DND-41 (cell line): Measurements from ENCODE around the gene MTHFD1.

Experiments used
- ATAC-seq: fragments of 200-7000 bp; cut with Tn5 transposase; 3 replicates; pipeline ENCODE4 v1.9.1; 2021; ENCODE audit warnings: low read depth; ENCODE audit not compliant: insufficient read depth
- DNase-seq: peaks from one replicate; pipeline ENCODE4 v3.0.0-alpha.2; 2020
- H2AFZ ChIP-seq: 2 replicates; pipeline ENCODE4 v1.6.0; 2012; ENCODE audit warnings: low read depth, low read length
- H3K27ac ChIP-seq: 2 replicates; pipeline ENCODE4 v1.5.1; 2012; ENCODE audit warnings: low read length, inconsistent platforms
- H3K27me3 ChIP-seq: fragments of 200-600 bp; sonication (generic); 2 replicates; pipeline ENCODE4 v1.6.0; 2012; ENCODE audit warnings: low read length, mild to moderate bottlenecking, inconsistent platforms; ENCODE audit not compliant: insufficient read depth, poor library complexity
- H3K36me3 ChIP-seq: 2 replicates; pipeline ENCODE4 v1.5.1; 2012; ENCODE audit warnings: low read length, inconsistent platforms; ENCODE audit not compliant: insufficient read depth
- H3K4me1 ChIP-seq: 2 replicates; pipeline ENCODE4 v1.5.1; 2012; ENCODE audit warnings: mild to moderate bottlenecking, low read length; ENCODE audit not compliant: insufficient read depth
- H3K4me2 ChIP-seq: 2 replicates; pipeline ENCODE4 v1.6.0; 2012; ENCODE audit warnings: mild to moderate bottlenecking, moderate library complexity, low read length, inconsistent platforms; ENCODE audit not compliant: insufficient read depth
- H3K4me3 ChIP-seq, 2 experiments: fragments of 200-600 bp in 1 of 2; shearing (Covaris generic) in 1 of 2; 2 replicates each; pipeline ENCODE4 v1.5.1; 2012 to 2016; ENCODE audit warnings: inconsistent platforms in 2 of 2, low read length in 2 of 2, mild to moderate bottlenecking in 2 of 2, low read depth in 1 of 2, moderate library complexity in 1 of 2
- H3K79me2 ChIP-seq: 2 replicates; pipeline ENCODE4 v1.6.0; 2012; ENCODE audit warnings: low read length, inconsistent platforms; ENCODE audit not compliant: insufficient read depth
- H3K9ac ChIP-seq: 2 replicates; pipeline ENCODE4 v1.6.0; 2012; ENCODE audit warnings: low read depth, mild to moderate bottlenecking, inconsistent platforms, low read length, moderate library complexity
- H3K9me3 ChIP-seq: 2 replicates; pipeline ENCODE4 v1.5.1; 2012; ENCODE audit warnings: low read length, moderate library complexity, mild to moderate bottlenecking, inconsistent platforms; ENCODE audit not compliant: insufficient read depth, severe bottlenecking
- H4K20me1 ChIP-seq: 2 replicates; pipeline ENCODE4 v1.6.0; 2012; ENCODE audit warnings: low read length; ENCODE audit not compliant: insufficient read depth
- EZH2 ChIP-seq: IDR thresholded peaks from 3 replicates; pipeline ENCODE4 v1.6.1; 2012; ENCODE audit warnings: borderline replicate concordance, low read depth, mild to moderate bottlenecking, moderate library complexity, low read length, inconsistent platforms; ENCODE audit not compliant: severe bottlenecking
- TF ChIP-seq, protein P1 (sequence below): IDR thresholded peaks from 2 replicates; pipeline ENCODE4 v1.5.1; 2012; ENCODE audit warnings: borderline replicate concordance, low read length, moderate library complexity, mild to moderate bottlenecking; ENCODE audit not compliant: poor library complexity, severe bottlenecking; ENCODE audit errors: extremely low read depth

MTHFD1 gene

DNA sequence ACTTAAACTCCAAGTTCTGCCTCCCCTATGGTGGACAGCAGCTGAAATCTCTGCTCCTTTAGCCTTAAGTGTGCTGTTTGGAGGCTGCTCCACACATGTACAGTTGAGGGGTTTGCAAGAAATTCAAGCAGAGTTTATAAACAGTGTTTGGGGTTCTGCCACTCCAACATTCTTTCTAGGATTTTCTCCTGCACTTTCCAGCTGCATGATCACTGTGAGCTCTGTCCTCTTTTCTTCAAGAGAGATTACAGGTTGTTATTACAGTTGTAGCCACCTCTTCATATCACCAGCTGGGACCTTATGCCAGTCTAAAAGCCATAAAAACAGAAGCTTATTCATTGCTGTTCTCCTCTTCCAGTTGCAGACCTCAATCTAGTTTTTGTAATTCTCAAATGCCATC, 107.1 kb downstream of the MTHFD1 start:
- Histone ChIP-seq H3K9ac (no peak overlapping the region), H3K27me3 (no peaks in the 10 kb centered on the region), H2AFZ (no peak overlapping the region), H3K27ac (no peak overlapping the region; the same call in 1 of the 2 replicates), H3K36me3 (peaks cover 45% of the 10 kb centered on the region), H3K4me3 (no peak overlapping the region), H3K9me3 (no peaks in the 10 kb centered on the region), H3K4me2 (no peak overlapping the region), H4K20me1 (peaks cover 4% of the 10 kb centered on the region; the same call in 1 of the 2 replicates), H3K79me2 (peaks cover 81% of the 10 kb centered on the region), H3K4me1 (peaks cover 12% of the 10 kb centered on the region)
- TF ChIP-seq, protein P1, sequence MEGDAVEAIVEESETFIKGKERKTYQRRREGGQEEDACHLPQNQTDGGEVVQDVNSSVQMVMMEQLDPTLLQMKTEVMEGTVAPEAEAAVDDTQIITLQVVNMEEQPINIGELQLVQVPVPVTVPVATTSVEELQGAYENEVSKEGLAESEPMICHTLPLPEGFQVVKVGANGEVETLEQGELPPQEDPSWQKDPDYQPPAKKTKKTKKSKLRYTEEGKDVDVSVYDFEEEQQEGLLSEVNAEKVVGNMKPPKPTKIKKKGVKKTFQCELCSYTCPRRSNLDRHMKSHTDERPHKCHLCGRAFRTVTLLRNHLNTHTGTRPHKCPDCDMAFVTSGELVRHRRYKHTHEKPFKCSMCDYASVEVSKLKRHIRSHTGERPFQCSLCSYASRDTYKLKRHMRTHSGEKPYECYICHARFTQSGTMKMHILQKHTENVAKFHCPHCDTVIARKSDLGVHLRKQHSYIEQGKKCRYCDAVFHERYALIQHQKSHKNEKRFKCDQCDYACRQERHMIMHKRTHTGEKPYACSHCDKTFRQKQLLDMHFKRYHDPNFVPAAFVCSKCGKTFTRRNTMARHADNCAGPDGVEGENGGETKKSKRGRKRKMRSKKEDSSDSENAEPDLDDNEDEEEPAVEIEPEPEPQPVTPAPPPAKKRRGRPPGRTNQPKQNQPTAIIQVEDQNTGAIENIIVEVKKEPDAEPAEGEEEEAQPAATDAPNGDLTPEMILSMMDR, result no peak
- no peak for ATAC-seq
- DNase-seq, result no peak

DNA sequence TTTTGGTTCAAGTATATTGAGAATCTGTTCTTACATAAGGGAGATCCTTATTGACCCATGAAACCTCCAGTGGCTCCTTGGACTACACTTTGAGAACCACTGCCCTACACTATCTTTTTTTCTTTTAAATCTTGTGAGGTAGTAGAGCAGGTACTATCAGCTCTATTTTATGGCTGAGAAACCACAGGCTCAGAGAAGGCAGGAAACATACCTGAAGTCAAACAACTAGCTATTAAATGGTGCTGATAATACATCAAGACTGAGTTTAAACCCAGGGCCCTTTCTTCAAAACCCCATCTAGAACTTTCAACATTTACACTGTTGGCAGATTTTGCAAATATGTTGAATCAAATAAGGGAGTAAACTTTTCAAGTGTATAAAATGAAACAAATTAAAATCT, 108.6 kb downstream of the MTHFD1 start:
- Histone ChIP-seq H4K20me1 (peaks cover 7% of the 10 kb centered on the region), H3K4me1 (peaks cover 27% of the 10 kb centered on the region), H3K79me2 (peaks cover 81% of the 10 kb centered on the region), H3K4me2 (no peak overlapping the region), H2AFZ (no peak overlapping the region), H3K36me3 (peaks cover 30% of the 10 kb centered on the region), H3K4me3 (no peak overlapping the region), H3K9ac (no peak overlapping the region), H3K27ac (no peak overlapping the region), H3K9me3 (no peaks in the 10 kb centered on the region), H3K27me3 (no peaks in the 10 kb centered on the region)
- ATAC-seq (no peak), DNase-seq (no peak)
- no peak for TF ChIP-seq EZH2
- TF ChIP-seq, protein P1, result no peak

DNA sequence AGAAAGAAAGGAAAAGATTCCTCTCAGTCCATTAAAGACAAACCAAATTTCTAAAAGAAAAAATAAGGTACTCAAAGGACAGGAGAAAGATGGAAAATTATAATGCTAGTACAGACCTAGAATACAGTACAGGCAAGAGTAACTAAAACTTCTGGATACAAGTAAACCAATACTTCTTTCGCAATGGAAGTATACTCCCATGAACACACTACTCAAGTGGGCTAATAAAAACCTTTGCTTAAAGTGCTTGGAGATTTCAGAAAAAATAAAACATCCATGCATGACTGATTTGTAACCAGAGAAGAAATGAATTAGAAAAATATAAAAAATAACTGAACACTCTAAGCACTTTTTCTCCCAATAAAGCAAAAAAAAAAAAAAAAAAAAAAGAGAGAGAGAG, 111.9 kb downstream of the MTHFD1 start:
- ATAC-seq (no peak), DNase-seq (no peak)
- peaks cover 39% of the 10 kb centered on the region for H3K4me1 ChIP-seq
- H3K9me3 ChIP-seq, result no peaks in the 10 kb centered on the region
- H3K9ac ChIP-seq, result peak overlapping the region; percentile 98
- H3K4me2 ChIP-seq, result peak overlapping the region; percentile 81
- no peak overlapping the region for H3K4me3 ChIP-seq
- no peaks in the 10 kb centered on the region for H3K27me3 ChIP-seq
- peaks cover 7% of the 10 kb centered on the region for H4K20me1 ChIP-seq
- H3K27ac ChIP-seq, result peak overlapping the region; percentile 70
- no peak for TF ChIP-seq EZH2
- TF ChIP-seq, protein P1, result no peak
- peaks cover 87% of the 10 kb centered on the region for H3K79me2 ChIP-seq
- H3K36me3 ChIP-seq, result peaks cover 18% of the 10 kb centered on the region
- no peak overlapping the region for H2AFZ ChIP-seq
